ENCODE measurements around the gene HMX1. TPM values are rescaled to one million over a fixed set of nuclear protein-coding genes. Genes with fewer than 3 reads are reported as not detected.

The HMX1 gene
- total RNA-seq, 1 donor from 2014 or later: 3.2 TPM

DNA sequence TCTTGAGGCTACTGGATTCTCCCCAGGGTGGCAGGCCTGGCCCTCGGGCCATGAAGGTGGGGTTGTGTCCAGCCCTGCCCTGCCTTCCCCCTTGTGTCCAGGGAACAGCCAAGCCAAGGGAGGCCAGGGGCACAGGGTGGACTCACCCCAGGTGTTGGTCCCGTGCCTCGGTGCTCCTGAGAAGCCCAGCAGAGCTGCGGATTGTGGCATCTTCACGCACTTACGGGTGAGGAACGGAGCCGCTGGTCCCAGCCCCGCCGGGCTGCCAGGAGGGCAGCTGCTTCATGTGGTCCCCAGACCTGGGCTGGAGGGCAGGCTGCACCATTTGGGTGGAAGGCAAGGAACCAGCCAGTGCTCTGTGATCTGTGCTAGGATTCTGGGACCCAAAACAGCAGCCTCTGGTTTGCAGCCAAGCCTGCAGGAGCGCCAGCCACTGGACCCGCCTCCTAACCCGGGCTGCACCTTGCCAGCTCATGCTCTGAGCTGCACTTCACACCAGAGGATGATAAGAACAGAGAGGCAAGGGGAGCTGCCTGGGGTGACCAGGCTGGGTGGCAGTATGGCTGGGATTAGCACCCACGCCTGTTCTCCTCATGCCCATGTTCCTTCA lies 36.1 kb upstream of the HMX1 start:
- Mint-ChIP-seq H3K27ac (no peak overlapping the region), H3K4me1 (ENCODE audit: unreplicated experiment) (peaks cover 9% of the 10 kb centered on the region), H3K36me3 (no peaks in the 10 kb centered on the region), H3K27me3 (peaks cover 54% of the 10 kb centered on the region), H3K4me3 (no peak overlapping the region), H3K9me3 (no peaks in the 10 kb centered on the region)
- TF ChIP-seq, protein P1, sequence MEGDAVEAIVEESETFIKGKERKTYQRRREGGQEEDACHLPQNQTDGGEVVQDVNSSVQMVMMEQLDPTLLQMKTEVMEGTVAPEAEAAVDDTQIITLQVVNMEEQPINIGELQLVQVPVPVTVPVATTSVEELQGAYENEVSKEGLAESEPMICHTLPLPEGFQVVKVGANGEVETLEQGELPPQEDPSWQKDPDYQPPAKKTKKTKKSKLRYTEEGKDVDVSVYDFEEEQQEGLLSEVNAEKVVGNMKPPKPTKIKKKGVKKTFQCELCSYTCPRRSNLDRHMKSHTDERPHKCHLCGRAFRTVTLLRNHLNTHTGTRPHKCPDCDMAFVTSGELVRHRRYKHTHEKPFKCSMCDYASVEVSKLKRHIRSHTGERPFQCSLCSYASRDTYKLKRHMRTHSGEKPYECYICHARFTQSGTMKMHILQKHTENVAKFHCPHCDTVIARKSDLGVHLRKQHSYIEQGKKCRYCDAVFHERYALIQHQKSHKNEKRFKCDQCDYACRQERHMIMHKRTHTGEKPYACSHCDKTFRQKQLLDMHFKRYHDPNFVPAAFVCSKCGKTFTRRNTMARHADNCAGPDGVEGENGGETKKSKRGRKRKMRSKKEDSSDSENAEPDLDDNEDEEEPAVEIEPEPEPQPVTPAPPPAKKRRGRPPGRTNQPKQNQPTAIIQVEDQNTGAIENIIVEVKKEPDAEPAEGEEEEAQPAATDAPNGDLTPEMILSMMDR (conservative IDR thresholded peaks at IDR 0.05): no peak
- peak; percentile 60 for DNase-seq (ENCODE audit: extremely low spot score, unreplicated experiment)

DNA sequence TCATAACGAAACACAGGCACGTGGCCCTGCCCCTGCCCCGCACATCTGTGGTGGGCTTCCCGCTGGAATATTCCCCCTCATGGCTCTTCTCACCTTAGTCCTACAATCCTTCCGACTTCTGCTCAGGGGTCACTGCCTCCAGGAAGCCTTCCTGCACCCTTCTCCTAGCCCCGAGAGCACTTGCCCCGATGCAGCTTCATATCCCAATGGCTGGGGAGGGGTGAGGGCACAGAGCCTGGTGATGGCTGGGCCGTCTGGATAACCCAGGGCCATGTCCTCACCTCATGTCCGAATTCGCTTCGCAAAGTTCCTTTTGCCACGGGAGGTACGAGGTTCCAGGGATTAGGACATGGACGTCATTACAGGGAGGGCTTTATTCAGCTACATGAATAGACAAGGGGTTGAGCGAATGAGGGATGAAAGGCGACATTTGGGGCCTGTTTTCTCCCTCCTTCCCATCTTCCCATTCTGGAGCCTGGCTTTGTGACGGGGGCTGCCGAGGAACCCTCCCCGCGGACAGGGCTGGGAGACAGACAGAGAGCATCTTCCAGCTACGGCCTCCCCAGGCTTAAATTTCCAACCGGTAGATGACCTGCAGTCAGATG lies 35.5 kb upstream of the HMX1 start:
- TF ChIP-seq, protein P1 (conservative IDR thresholded peaks at IDR 0.05): no peak
- DNase-seq (ENCODE audit: extremely low spot score, unreplicated experiment): no peak
- no peak overlapping the region for H3K4me3 Mint-ChIP-seq
- H3K36me3 Mint-ChIP-seq: no peaks in the 10 kb centered on the region
- no peak overlapping the region for H3K27ac Mint-ChIP-seq
- peaks cover 9% of the 10 kb centered on the region for H3K4me1 Mint-ChIP-seq (ENCODE audit: unreplicated experiment)
- H3K9me3 Mint-ChIP-seq: peaks cover under 1% of the 10 kb centered on the region
- peaks cover 52% of the 10 kb centered on the region for H3K27me3 Mint-ChIP-seq

DNA sequence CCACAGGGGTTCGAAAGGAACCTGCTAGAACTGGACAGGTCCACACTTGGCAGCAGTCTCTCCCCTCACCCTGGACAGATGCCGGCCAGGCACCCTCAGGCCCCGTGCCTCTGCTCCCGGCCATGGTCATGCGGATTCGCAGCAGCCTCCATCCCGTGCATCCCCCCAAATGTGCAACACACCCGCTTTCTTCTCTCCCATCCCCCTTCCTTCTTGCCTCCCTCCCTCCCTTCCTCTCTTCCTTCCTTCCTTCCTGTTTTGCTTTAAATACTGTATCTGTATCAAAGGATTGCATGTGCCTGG lies 35.0 kb upstream of the HMX1 start:
- Mint-ChIP-seq H3K27me3 (peaks cover 53% of the 10 kb centered on the region), H3K4me1 (ENCODE audit: unreplicated experiment) (peaks cover 9% of the 10 kb centered on the region), H3K4me3 (no peak overlapping the region), H3K27ac (no peak overlapping the region), H3K9me3 (peaks cover 5% of the 10 kb centered on the region), H3K36me3 (peaks cover under 1% of the 10 kb centered on the region)
- TF ChIP-seq, protein P1 (conservative IDR thresholded peaks at IDR 0.05): no peak
- DNase-seq (ENCODE audit: extremely low spot score, unreplicated experiment): peak; percentile 62

DNA sequence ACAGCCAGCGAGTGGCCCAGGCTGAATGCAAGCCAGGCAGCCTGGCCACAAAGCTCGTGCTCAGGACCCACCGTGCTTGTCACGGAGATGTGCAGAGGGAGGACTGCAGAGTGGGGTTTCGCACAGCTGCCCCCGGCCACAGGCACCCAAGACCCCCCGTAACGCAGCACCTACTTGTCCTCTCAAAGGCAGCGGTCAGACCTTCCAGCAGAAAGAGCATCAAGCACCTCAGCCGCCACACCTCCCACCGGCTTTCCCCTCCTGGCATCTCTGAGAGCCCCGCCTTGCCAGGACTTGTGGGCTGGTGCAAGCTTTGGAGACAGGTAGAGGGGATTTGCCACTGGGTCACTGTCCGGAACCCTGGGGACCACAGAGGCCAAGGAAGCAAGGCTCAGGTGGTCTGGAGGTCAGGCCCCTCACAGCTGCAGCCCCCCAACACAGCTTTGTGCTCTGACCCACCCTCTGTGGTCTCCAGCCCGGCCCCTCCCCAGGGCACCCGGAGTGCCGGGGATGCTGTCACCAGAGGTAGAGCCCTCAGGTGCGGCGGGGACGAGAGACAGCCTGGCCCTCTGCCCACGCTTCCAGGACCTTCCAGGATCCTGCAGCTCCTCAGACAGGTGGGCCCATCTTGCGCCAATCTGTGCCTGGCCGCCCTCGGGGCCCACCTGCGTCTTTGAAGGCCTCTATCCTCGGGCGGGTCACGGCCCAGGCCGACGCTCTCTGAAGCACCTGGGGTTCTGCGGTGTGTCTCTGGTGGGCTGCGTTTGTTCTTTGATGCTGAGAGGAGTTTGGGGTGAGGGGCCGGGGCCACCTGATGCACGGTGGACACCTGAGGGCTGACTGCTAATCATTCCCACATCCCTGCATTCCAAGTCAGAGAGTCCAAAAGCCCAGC lies 34.4 kb upstream of the HMX1 start:
- peaks cover 3% of the 10 kb centered on the region for H3K36me3 Mint-ChIP-seq
- peaks cover 52% of the 10 kb centered on the region for H3K27me3 Mint-ChIP-seq
- H3K9me3 Mint-ChIP-seq: peaks cover 5% of the 10 kb centered on the region
- TF ChIP-seq, protein P1 (conservative IDR thresholded peaks at IDR 0.05): no peak
- H3K4me3 Mint-ChIP-seq: no peak overlapping the region
- peaks cover 9% of the 10 kb centered on the region for H3K4me1 Mint-ChIP-seq (ENCODE audit: unreplicated experiment)
- H3K27ac Mint-ChIP-seq: no peak overlapping the region
- DNase-seq (ENCODE audit: extremely low spot score, unreplicated experiment): peak; percentile 58

DNA sequence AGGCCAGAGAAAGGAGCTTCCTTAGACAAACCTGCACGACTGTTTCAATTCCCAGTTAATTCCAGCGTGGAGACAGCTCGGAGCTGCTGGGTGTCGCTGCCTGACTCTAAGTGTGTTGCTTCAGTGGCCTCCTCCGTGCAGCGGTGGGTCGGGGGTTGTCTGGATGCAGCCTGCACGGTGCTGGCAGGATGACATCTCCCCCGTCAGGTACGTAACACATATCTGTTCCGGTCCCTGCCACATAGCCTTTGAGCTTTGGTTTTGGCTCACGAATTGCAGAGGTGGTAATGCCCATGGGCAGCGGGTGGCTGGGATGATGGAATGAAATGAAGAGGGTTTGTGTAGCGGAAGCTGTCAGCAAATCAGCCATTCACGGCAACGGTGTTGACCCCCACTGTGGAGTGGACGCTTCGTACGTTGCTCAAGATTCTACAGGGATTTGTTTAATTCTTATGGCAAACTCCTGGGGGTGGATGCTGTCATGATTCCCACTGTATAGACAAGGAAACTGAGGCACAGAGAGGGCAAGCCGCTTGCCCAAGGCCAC lies 33.7 kb upstream of the HMX1 start:
- peaks cover 49% of the 10 kb centered on the region for H3K27me3 Mint-ChIP-seq

More for the DNA sequence above, 33.7 kb upstream of the HMX1 start:
- Mint-ChIP-seq H3K36me3 (peaks cover 3% of the 10 kb centered on the region), H3K9me3 (peaks cover 5% of the 10 kb centered on the region), H3K4me1 (ENCODE audit: unreplicated experiment) (peaks cover 9% of the 10 kb centered on the region), H3K27ac (no peak overlapping the region), H3K4me3 (no peak overlapping the region)
- DNase-seq (ENCODE audit: extremely low spot score, unreplicated experiment): no peak
- TF ChIP-seq, protein P1 (conservative IDR thresholded peaks at IDR 0.05): no peak
